ENCODE measurements around the gene TNFRSF14. TPM values are rescaled to one million over a fixed set of nuclear protein-coding genes. Genes with fewer than 3 reads are reported as not detected.

Gene TNFRSF14
- polyA plus RNA-seq, 1 experiment: 19.3 TPM

DNA sequence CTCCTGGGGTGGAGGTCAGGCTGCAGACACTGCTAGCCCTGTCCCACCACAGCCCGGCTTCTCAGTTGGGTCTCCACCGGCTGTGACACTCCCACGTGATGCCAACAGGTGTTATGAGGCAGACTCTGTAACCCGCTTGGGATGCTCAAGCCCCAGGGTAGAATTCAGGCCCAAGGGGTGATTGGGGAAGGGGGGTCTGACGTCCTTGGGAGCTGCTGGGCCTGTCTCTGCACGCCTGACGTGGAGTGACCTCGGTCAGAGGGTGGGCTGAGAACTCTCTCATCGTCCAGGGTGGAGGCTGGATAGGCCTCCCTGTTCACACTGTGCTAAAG is 18.4 kb upstream of the TNFRSF14 start:
- Histone ChIP-seq H3K36me3 (ENCODE audit: control insufficient read depth, insufficient read depth, low read length) (no peaks in the 10 kb centered on the region), H3K27me3 (ENCODE audit: control insufficient read depth, insufficient read depth, low read length) (no peaks in the 10 kb centered on the region; the same call in 1 of the 2 replicates), H3K4me3 (ENCODE audit: low read depth, low read length) (no peak overlapping the region)
- POLR2A ChIA-PET: no interaction called here
- DNase-seq (ENCODE audit: low read depth): no peak
- TF ChIP-seq, protein P1, sequence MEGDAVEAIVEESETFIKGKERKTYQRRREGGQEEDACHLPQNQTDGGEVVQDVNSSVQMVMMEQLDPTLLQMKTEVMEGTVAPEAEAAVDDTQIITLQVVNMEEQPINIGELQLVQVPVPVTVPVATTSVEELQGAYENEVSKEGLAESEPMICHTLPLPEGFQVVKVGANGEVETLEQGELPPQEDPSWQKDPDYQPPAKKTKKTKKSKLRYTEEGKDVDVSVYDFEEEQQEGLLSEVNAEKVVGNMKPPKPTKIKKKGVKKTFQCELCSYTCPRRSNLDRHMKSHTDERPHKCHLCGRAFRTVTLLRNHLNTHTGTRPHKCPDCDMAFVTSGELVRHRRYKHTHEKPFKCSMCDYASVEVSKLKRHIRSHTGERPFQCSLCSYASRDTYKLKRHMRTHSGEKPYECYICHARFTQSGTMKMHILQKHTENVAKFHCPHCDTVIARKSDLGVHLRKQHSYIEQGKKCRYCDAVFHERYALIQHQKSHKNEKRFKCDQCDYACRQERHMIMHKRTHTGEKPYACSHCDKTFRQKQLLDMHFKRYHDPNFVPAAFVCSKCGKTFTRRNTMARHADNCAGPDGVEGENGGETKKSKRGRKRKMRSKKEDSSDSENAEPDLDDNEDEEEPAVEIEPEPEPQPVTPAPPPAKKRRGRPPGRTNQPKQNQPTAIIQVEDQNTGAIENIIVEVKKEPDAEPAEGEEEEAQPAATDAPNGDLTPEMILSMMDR (IDR thresholded peaks at IDR 0.05; ENCODE audit: insufficient read depth, low read depth, low read length): no peak
- CTCF ChIA-PET: no interaction called here

DNA sequence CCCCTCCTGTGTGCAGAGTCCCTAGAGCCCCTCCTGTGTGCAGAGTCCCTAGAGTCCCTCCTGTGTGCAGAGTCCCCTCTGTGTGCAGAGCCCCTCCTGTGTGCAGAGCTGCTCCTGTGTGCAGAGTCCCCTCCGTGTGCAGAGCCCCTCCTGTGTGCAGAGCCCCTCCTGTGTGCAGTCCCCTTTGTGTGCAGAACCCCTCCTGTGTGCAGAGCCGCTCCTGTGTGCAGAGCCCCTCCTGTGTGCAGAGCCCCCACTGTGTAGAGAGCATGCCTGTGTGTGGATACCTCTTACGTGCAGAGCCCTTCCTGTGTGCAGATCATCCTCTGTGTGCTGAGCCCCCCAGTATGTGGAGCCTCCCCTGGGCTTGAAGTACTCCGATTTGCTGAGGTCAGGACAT is 17.8 kb upstream of the TNFRSF14 start:
- ChIA-PET POLR2A (no interaction called here), CTCF (no interaction called here)

DNA sequence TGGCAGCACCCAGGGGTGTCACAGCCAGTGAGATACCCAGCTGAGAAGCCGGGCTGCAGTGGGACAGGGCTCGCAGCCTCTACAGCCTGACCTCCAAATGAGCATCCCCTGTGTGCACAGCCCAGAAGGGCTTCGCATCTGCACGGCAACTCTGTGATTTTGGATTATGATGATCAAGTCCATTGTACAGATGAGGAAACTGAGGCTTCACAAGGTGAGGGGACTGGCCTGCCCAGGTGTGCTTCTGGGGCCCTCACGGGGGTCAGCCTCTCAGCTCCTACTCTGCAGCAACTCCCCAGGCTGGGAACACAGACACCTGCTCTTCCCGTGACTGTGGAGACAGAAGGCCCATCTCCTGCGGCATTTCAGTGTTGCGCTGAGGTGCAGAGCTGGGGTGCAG is 17.3 kb upstream of the TNFRSF14 start:
- ChIA-PET POLR2A (no interaction called here), CTCF (interaction anchor here (1.0 kb wide), 1 partner anchor 124 kb away, joined by 3 read pairs; no protein-coding TSS in a partner anchor)
- no peaks in the 10 kb centered on the region for H3K36me3 ChIP-seq (ENCODE audit: control insufficient read depth, insufficient read depth, low read length)
- DNase-seq (ENCODE audit: low read depth): no peak
- no peaks in the 10 kb centered on the region; the same call in 1 of the 2 replicates for H3K27me3 ChIP-seq (ENCODE audit: control insufficient read depth, insufficient read depth, low read length)
- no peak overlapping the region for H3K4me3 ChIP-seq (ENCODE audit: low read depth, low read length)
- TF ChIP-seq, protein P1 (IDR thresholded peaks at IDR 0.05; ENCODE audit: insufficient read depth, low read depth, low read length): no peak

More for the DNA sequence above, 17.8 kb upstream of the TNFRSF14 start:
- DNase-seq (ENCODE audit: low read depth): no peak
- TF ChIP-seq, protein P1 (IDR thresholded peaks at IDR 0.05; ENCODE audit: insufficient read depth, low read depth, low read length): no peak
- Histone ChIP-seq H3K36me3 (ENCODE audit: control insufficient read depth, insufficient read depth, low read length) (no peaks in the 10 kb centered on the region), H3K4me3 (ENCODE audit: low read depth, low read length) (no peak overlapping the region), H3K27me3 (ENCODE audit: control insufficient read depth, insufficient read depth, low read length) (no peaks in the 10 kb centered on the region; the same call in 1 of the 2 replicates)

DNA sequence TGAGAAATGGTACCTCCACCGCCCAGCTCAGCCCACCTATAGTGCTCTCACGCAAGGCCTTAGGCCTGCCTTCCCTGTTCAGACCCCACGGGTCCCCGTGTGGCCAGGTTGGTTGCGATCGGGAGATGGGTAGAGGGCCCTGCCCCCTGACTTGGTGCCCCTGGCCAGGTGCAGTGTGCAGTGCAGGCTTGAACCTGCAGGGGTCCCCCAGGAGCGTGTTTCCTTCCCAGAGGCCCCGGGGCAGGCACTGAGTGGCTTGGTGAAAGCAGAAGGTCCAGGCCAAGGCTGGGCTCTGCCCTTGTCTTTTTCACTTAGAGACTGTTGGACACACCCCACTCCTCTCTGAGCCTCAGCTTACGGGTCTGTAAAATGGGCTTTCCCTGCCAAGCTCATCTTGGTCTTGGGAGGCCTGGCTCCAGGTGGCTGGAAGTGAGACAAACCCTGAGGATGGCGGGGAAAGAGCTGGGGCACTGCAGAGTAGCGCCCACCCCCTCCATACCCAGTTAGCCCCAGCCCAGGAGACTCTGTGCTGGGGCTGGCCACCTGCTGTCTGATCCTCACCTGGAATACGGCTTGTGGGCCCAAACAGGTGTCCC is 16.8 kb upstream of the TNFRSF14 start:
- ChIA-PET CTCF (interaction anchor here (1.0 kb wide), 1 partner anchor 125 kb away, joined by 3 read pairs; no protein-coding TSS in a partner anchor), POLR2A (no interaction called here)
- Histone ChIP-seq H3K27me3 (ENCODE audit: control insufficient read depth, insufficient read depth, low read length) (no peaks in the 10 kb centered on the region; the same call in 1 of the 2 replicates), H3K4me3 (ENCODE audit: low read depth, low read length) (no peak overlapping the region), H3K36me3 (ENCODE audit: control insufficient read depth, insufficient read depth, low read length) (no peaks in the 10 kb centered on the region)
- TF ChIP-seq, protein P1 (IDR thresholded peaks at IDR 0.05; ENCODE audit: insufficient read depth, low read depth, low read length): peak; percentile 32; the same call in 1 of the 2 replicates
- DNase-seq (ENCODE audit: low read depth): no peak

DNA sequence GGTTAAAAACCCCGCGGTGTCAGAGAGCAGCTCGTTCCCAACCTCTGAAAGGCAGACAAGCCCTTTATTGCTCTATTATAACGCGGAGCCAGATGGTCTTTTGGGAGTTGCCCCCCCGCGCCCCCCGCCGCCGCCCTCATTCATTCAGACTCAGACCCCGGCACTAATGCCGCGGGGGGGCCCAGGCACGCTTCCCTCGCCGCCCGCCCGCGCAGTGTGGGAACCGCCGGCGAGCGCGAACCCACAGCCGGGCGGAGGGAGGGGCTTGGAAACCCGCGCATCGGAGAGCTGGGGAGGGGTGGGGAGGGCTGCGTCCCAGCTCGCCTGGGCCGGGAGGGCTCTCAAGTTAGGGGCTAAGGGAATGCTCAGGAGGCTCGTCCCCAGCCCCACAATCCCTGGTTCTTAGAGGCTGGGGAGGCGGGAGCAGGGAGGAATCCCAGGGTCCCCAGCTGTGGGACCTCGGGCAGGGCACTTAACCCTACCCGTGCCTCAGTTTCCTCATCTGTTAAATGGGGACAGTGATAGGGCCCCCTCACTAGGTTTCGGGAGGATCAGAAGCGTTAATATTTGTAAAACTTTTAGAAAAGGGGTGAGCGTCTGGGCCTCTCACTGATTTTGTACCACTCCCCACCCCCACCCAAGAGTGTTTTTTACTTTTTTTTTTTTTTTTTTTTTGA is 15.2 kb upstream of the TNFRSF14 start:
- no peak for DNase-seq (ENCODE audit: low read depth)
- Histone ChIP-seq H3K4me3 (ENCODE audit: low read depth, low read length) (no peak overlapping the region), H3K27me3 (ENCODE audit: control insufficient read depth, insufficient read depth, low read length) (no peaks in the 10 kb centered on the region; the same call in 1 of the 2 replicates), H3K36me3 (ENCODE audit: control insufficient read depth, insufficient read depth, low read length) (no peaks in the 10 kb centered on the region)
- ChIA-PET CTCF (interaction anchor here (1.1 kb wide), 1 partner anchor 896 kb away, joined by 4 read pairs; no protein-coding TSS in a partner anchor), POLR2A (interaction anchor here (0.7 kb wide), 1 partner anchor 15 kb away, joined by 5 read pairs; the partner anchor contains the start of gene PANK4)
- TF ChIP-seq, protein P1 (IDR thresholded peaks at IDR 0.05; ENCODE audit: insufficient read depth, low read depth, low read length): no peak
